H9 (cell line): ENCODE data around the gene TBC1D22A. TPM values are rescaled to one million over a fixed set of nuclear protein-coding genes. Genes with fewer than 3 reads are reported as not detected.
A peak's percentile ranks its signal among the peaks of the same experiment; 100 is the strongest.

Source experiments
- DNase-seq: peaks from one replicate; pipeline ENCODE4 v3.0.0-alpha.2; 2017
- H2AFZ ChIP-seq: one replicate; pipeline ENCODE4 v1.6.1; 2013; ENCODE audit warnings: mild to moderate bottlenecking, low read length, control low read depth, moderate library complexity
- H2AK5ac ChIP-seq: 2 replicates; pipeline ENCODE4 v1.6.1; 2013; ENCODE audit warnings: low read length, control low read depth, mixed read lengths; ENCODE audit not compliant: insufficient read length
- H2BK120ac ChIP-seq: one replicate; pipeline ENCODE4 v1.6.1; 2013; ENCODE audit warnings: low read depth, mild to moderate bottlenecking, low read length, control low read depth, inconsistent platforms; ENCODE audit not compliant: poor library complexity, severe bottlenecking
- H2BK12ac ChIP-seq: 2 replicates; pipeline ENCODE4 v1.6.1; 2013; ENCODE audit warnings: low read length, control low read depth, mixed read lengths, low read depth; ENCODE audit not compliant: insufficient read length
- H2BK15ac ChIP-seq: 2 replicates; pipeline ENCODE4 v1.6.1; 2013; ENCODE audit warnings: low read depth, low read length, control low read depth
- H2BK20ac ChIP-seq: one replicate; pipeline ENCODE4 v1.6.1; 2013; ENCODE audit warnings: low read depth, mild to moderate bottlenecking, low read length, control low read depth, inconsistent platforms; ENCODE audit not compliant: poor library complexity, severe bottlenecking
- H2BK5ac ChIP-seq: 2 replicates; pipeline ENCODE4 v1.6.1; 2013; ENCODE audit warnings: low read length, control low read depth, mixed read lengths; ENCODE audit not compliant: insufficient read length
- H3K14ac ChIP-seq: 2 replicates; pipeline ENCODE4 v1.6.1; 2013; ENCODE audit warnings: low read length, control low read depth; ENCODE audit not compliant: insufficient read depth
- H3K18ac ChIP-seq: 2 replicates; pipeline ENCODE4 v1.6.1; 2013; ENCODE audit warnings: low read depth, mild to moderate bottlenecking, mixed read lengths, low read length, control low read depth; ENCODE audit not compliant: insufficient read length
- H3K23ac ChIP-seq: 2 replicates; pipeline ENCODE4 v1.6.1; 2013; ENCODE audit warnings: low read length, control low read depth, mixed read lengths, low read depth; ENCODE audit not compliant: insufficient read length
- H3K23me2 ChIP-seq: 2 replicates; pipeline ENCODE4 v1.6.1; 2013; ENCODE audit warnings: low read depth, mild to moderate bottlenecking, mixed read lengths, low read length, control low read depth; ENCODE audit not compliant: insufficient read length, poor library complexity, severe bottlenecking
- H3K27ac ChIP-seq: 2 replicates; pipeline ENCODE4 v1.5.1; 2013; ENCODE audit warnings: low read length, control low read depth, mixed read lengths, low read depth; ENCODE audit not compliant: insufficient read length
- H3K27me3 ChIP-seq: 2 replicates; pipeline ENCODE4 v1.6.1; 2013; ENCODE audit warnings: low read length, control low read depth, inconsistent platforms; ENCODE audit not compliant: insufficient read depth
- H3K4ac ChIP-seq: 2 replicates; pipeline ENCODE4 v1.6.1; 2013; ENCODE audit warnings: low read depth, mild to moderate bottlenecking, control low read depth, inconsistent platforms, low read length, moderate library complexity
- H3K4me1 ChIP-seq: 2 replicates; pipeline ENCODE4 v1.6.1; 2013; ENCODE audit warnings: low read length, control low read depth, inconsistent platforms; ENCODE audit not compliant: insufficient read depth
- H3K4me2 ChIP-seq: 2 replicates; pipeline ENCODE4 v1.6.1; 2013; ENCODE audit warnings: low read length, control low read depth, mixed read lengths; ENCODE audit not compliant: insufficient read length, insufficient read depth
- H3K56ac ChIP-seq: 2 replicates; pipeline ENCODE4 v1.6.1; 2013; ENCODE audit warnings: low read depth, mild to moderate bottlenecking, mixed read lengths, low read length, control low read depth; ENCODE audit not compliant: insufficient read length
- H3K79me1 ChIP-seq: 2 replicates; pipeline ENCODE4 v1.6.1; 2013; ENCODE audit warnings: low read depth, mild to moderate bottlenecking, moderate library complexity, low read length, control low read depth, inconsistent platforms; ENCODE audit not compliant: insufficient read depth, poor library complexity, severe bottlenecking
- H3K79me2 ChIP-seq: 2 replicates; pipeline ENCODE4 v1.6.1; 2013; ENCODE audit warnings: low read length, control low read depth, inconsistent platforms; ENCODE audit not compliant: insufficient read depth
- H3K9ac ChIP-seq: 2 replicates; pipeline ENCODE4 v1.6.1; 2013; ENCODE audit warnings: low read length, control low read depth, mixed read lengths; ENCODE audit not compliant: insufficient read length; ENCODE audit errors: extremely low read depth
- H3K9me3 ChIP-seq: one replicate; pipeline ENCODE4 v1.6.1; 2013; ENCODE audit warnings: low read depth, low read length, inconsistent platforms; ENCODE audit not compliant: control insufficient read depth
- H3T11ph ChIP-seq: one replicate; pipeline ENCODE4 v1.6.1; 2013; ENCODE audit warnings: mild to moderate bottlenecking, low read length, control low read depth, inconsistent platforms
- H4K20me1 ChIP-seq: one replicate; pipeline ENCODE4 v1.6.1; 2013; ENCODE audit not compliant: control insufficient read depth, insufficient read length, insufficient read depth
- H4K5ac ChIP-seq: 2 replicates; pipeline ENCODE4 v1.6.1; 2013; ENCODE audit warnings: low read depth, mild to moderate bottlenecking, mixed read lengths, low read length, control low read depth; ENCODE audit not compliant: insufficient read length
- H4K8ac ChIP-seq: replicated peaks from 2 replicates; pipeline ENCODE4 v1.6.1; 2013; ENCODE audit warnings: low read length, control low read depth, mixed read lengths, low read depth; ENCODE audit not compliant: insufficient read length
- H4K91ac ChIP-seq: 2 replicates; pipeline ENCODE4 v1.6.1; 2013; ENCODE audit warnings: low read depth, mild to moderate bottlenecking, moderate library complexity, mixed read lengths, low read length, control low read depth; ENCODE audit not compliant: insufficient read length
- H3K27ac Mint-ChIP-seq, 3 experiments: 2 replicates in 2 of 3; 3 replicates in 1 of 3; pipeline ENCODE4 v1.8.0; 2020 to 2021; ENCODE audit warnings: mixed read lengths in 3 of 3, mild to moderate bottlenecking in 1 of 3, moderate library complexity in 1 of 3
- H3K27me3 Mint-ChIP-seq: 2 replicates; pipeline ENCODE4 v1.8.0; 2021; ENCODE audit warnings: low read depth, mild to moderate bottlenecking, moderate library complexity, mixed read lengths
- H3K36me3 Mint-ChIP-seq, 3 experiments: 2 replicates in 2 of 3; 3 replicates in 1 of 3; pipeline ENCODE4 v1.8.0; 2020 to 2021; ENCODE audit warnings: low read depth in 3 of 3, mixed read lengths in 3 of 3; ENCODE audit not compliant: insufficient read depth in 1 of 3
- H3K4me1 Mint-ChIP-seq, 2 experiments: 2 replicates each; pipeline ENCODE4 v1.8.0; 2020; ENCODE audit warnings: mixed read lengths in 2 of 2
- H3K4me3 Mint-ChIP-seq, 2 experiments: 2 replicates in 1 of 2; 3 replicates in 1 of 2; pipeline ENCODE4 v1.8.0; 2020 to 2021; ENCODE audit warnings: mild to moderate bottlenecking in 2 of 2, mixed read lengths in 2 of 2, moderate library complexity in 1 of 2
- H3K9me3 Mint-ChIP-seq, 2 experiments: 2 replicates in 1 of 2; 3 replicates in 1 of 2; pipeline ENCODE4 v1.8.0; 2020; ENCODE audit warnings: mild to moderate bottlenecking in 2 of 2, mixed read lengths in 2 of 2, moderate library complexity in 1 of 2
- WGBS: extraction: QIAGEN DNeasy Blood & Tissue Kit; methylation state at CpG from one replicate; pipeline ENCODE4 v1.1.7; 2013; ENCODE audit warnings: missing lambda C conversion rate, low lambda C conversion rate, mixed read lengths; ENCODE audit not compliant: insufficient read length; ENCODE audit errors: extremely low coverage; 5-methylcytosine and 5-hydroxymethylcytosine counted together
- total RNA-seq: library from RNA; stranded (reverse); gene quantifications from 2 replicates; pipeline ENCODE4 v1.2.1, GENCODE V29; 2021
- TF ChIP-seq, protein P1 (sequence below): fragments of 200-600 bp; sonication (generic); conservative IDR thresholded peaks from 3 replicates; pipeline ENCODE4 v1.8.0; 2021; ENCODE audit warnings: antibody characterized with exemption, mild to moderate bottlenecking

TBC1D22A gene
- total RNA-seq, 1 experiment from 2014 or later = 20.8 TPM

DNA sequence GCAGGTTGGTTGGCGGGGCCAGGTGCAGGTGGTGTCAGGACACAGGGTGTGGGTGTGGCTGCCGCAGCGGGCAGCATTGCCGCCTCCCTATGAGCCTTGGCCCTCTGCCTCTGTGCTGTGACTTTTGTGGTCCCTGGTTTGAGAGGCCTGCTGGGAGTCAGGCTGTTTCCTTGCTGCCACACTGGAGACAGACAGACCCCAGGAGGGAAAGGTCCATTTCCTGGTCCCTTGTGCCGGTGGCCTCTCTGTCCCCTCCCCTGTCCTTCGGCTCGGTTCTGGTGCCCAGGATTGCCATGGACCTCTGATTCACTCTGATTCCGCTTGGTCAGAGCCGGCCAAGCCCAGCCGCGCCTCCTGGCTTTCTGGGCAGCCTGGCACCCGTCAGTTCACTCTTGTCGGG, 196.9 kb downstream of the TBC1D22A start:
- no peak overlapping the region for H2BK5ac ChIP-seq

More for the DNA sequence above, 196.9 kb downstream of the TBC1D22A start:
- TF ChIP-seq, protein P1, sequence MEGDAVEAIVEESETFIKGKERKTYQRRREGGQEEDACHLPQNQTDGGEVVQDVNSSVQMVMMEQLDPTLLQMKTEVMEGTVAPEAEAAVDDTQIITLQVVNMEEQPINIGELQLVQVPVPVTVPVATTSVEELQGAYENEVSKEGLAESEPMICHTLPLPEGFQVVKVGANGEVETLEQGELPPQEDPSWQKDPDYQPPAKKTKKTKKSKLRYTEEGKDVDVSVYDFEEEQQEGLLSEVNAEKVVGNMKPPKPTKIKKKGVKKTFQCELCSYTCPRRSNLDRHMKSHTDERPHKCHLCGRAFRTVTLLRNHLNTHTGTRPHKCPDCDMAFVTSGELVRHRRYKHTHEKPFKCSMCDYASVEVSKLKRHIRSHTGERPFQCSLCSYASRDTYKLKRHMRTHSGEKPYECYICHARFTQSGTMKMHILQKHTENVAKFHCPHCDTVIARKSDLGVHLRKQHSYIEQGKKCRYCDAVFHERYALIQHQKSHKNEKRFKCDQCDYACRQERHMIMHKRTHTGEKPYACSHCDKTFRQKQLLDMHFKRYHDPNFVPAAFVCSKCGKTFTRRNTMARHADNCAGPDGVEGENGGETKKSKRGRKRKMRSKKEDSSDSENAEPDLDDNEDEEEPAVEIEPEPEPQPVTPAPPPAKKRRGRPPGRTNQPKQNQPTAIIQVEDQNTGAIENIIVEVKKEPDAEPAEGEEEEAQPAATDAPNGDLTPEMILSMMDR = no peak
- H2BK120ac ChIP-seq = no peak overlapping the region
- no peaks in the 10 kb centered on the region for H3K23me2 ChIP-seq
- H3K4me1 ChIP-seq = no peaks in the 10 kb centered on the region
- no peaks in the 10 kb centered on the region for H3K79me1 ChIP-seq
- H3K4me2 ChIP-seq = no peak overlapping the region
- no peak overlapping the region for H2BK20ac ChIP-seq
- no peak overlapping the region for H3K9ac ChIP-seq
- Mint-ChIP-seq H3K4me1 (peaks cover 32 to 38% of the 10 kb centered on the region in 2 experiments), H3K36me3 (no peaks in the 10 kb centered on the region; a peak in 2 of 7 replicates), H3K27me3 (no peaks in the 10 kb centered on the region), H3K9me3 (no peaks in the 10 kb centered on the region), H3K27ac (peak overlapping the region; percentile 79 to 90 (median 79); a peak in 3 of 7 replicates), H3K4me3 (no peak overlapping the region)
- H4K8ac ChIP-seq = no peak overlapping the region
- H3T11ph ChIP-seq = no peak overlapping the region
- H2AK5ac ChIP-seq = no peak overlapping the region
- no peak overlapping the region for H3K18ac ChIP-seq
- no peak overlapping the region for H2AFZ ChIP-seq
- H3K27ac ChIP-seq = no peak overlapping the region
- no peak overlapping the region for H3K4ac ChIP-seq
- H3K27me3 ChIP-seq = no peaks in the 10 kb centered on the region
- no CpG with 5 or more reads among the region's 13 CpGs for WGBS
- H4K91ac ChIP-seq = no peak overlapping the region
- H3K23ac ChIP-seq = no peak overlapping the region
- no peak overlapping the region for H2BK12ac ChIP-seq
- H3K56ac ChIP-seq = no peak overlapping the region
- H3K9me3 ChIP-seq = no peaks in the 10 kb centered on the region
- H3K79me2 ChIP-seq = no peaks in the 10 kb centered on the region
- no peak for DNase-seq
- H3K14ac ChIP-seq = peak overlapping the region; percentile 2; the same call in 1 of the 2 replicates
- H4K20me1 ChIP-seq = no peaks in the 10 kb centered on the region
- no peak overlapping the region for H2BK15ac ChIP-seq
- H4K5ac ChIP-seq = no peak overlapping the region
